Small intestine (tissue), 7 donors: ENCODE data around the gene GALNT17. TPM values are rescaled to one million over a fixed set of nuclear protein-coding genes. Genes with fewer than 3 reads are reported as not detected.

Experiments used
- DNase-seq, 2 donors: peaks; one replicate each; pipeline versions ENCODE4 v3.0.0 to v3.0.0-alpha.2; 2013
- FAIRE-seq: peaks from 2 replicates; lab custom pipeline; 2012; peaks lifted over from hg19 to GRCh38; lab: Jason Lieb, UNC
- H3K27ac ChIP-seq, 3 donors: one replicate each; pipeline ENCODE4 v1.5.1; 2013; ENCODE audit warnings: low read length in 2 of 3, mild to moderate bottlenecking in 2 of 3, control low read depth in 1 of 3, inconsistent platforms in 1 of 3, low read depth in 1 of 3, moderate library complexity in 1 of 3
- H3K27me3 ChIP-seq, 3 donors: one replicate each; pipeline ENCODE4 v1.6.1; 2013; ENCODE audit warnings: low read length in 3 of 3, inconsistent platforms in 1 of 3; ENCODE audit not compliant: control insufficient read depth in 3 of 3, insufficient read depth in 3 of 3
- H3K36me3 ChIP-seq, 3 donors: one replicate each; pipeline ENCODE4 v1.6.1; 2013; ENCODE audit warnings: low read length in 3 of 3, inconsistent platforms in 1 of 3, low read depth in 1 of 3, mild to moderate bottlenecking in 1 of 3, moderate library complexity in 1 of 3; ENCODE audit not compliant: control insufficient read depth in 3 of 3, insufficient read depth in 2 of 3
- H3K4me1 ChIP-seq, 3 donors: one replicate each; pipeline ENCODE4 v1.6.1; 2013; ENCODE audit warnings: low read length in 2 of 3, inconsistent platforms in 1 of 3, low read depth in 1 of 3, mild to moderate bottlenecking in 1 of 3, moderate library complexity in 1 of 3; ENCODE audit not compliant: control insufficient read depth in 3 of 3, insufficient read depth in 2 of 3
- H3K4me3 ChIP-seq, 3 donors: one replicate each; pipeline ENCODE4 v1.5.1; 2013; ENCODE audit warnings: low read length in 3 of 3, control low read depth in 1 of 3, inconsistent platforms in 1 of 3, low read depth in 1 of 3, mild to moderate bottlenecking in 1 of 3, moderate library complexity in 1 of 3
- H3K9me3 ChIP-seq, 2 donors: one replicate each; pipeline ENCODE4 v1.6.1; 2013; ENCODE audit warnings: low read depth in 1 of 2, low read length in 1 of 2; ENCODE audit not compliant: control insufficient read depth in 2 of 2, insufficient read depth in 1 of 2
- WGBS, 3 donors: extraction: QIAGEN DNeasy Blood & Tissue Kit; methylation state at CpG; one replicate each; pipeline ENCODE4 v1.1.7; 2013; 5-methylcytosine and 5-hydroxymethylcytosine counted together
- polyA plus RNA-seq, 4 donors: library from polyadenylated mRNA; stranded (reverse) in 3 of 4; unstranded in 1 of 4; fragments of 200-250 nt in 3 of 4; fragments of 120-200 nt in 1 of 4; gene quantifications; one replicate each; pipeline versions ENCODE4 v1.2.1 to v1.2.3, GENCODE V29; 2013
- donor health status: healthy with polysubstance abuse.
- donor health status: control.
- donor health status: control.
- donor health status: Bipolar disorder and iron deficiency.
- donor health status: healthy.

Gene GALNT17
- polyA plus RNA-seq, 4 donors, result 0.34 to 2.9 (median 0.54) TPM; not detected in 1

DNA sequence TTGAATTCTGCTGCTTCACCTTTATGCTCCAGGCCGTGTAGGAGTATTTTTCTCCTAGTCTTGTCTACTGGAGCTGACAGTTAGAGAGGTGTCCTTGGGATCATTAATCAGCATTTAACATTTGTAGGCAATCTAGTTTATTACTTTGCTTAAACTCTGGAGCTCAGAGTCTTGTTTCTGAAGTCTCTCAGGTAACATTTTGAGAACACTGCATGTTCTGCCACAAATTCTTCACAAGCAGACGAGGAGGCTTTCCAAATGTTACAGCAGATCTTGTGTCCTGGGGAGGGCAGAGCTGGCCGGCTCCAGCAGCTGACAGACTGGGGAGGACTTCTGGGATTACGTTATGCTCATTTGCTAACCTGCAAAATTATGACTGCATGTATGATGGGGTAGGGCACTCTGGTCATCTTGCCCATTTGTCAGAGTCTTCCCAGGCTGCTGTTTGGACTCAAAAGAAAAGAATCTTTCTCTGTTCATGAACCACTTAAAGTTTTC lies 50.5 kb downstream of the GALNT17 start:
- no peaks in the 10 kb centered on the region for H3K36me3 ChIP-seq
- no peaks in the 10 kb centered on the region for H3K27me3 ChIP-seq
- no peaks in the 10 kb centered on the region for H3K4me1 ChIP-seq
- H3K27ac ChIP-seq, result no peak overlapping the region
- no peak for FAIRE-seq
- 61 to 72% (median 66%) methylated on average over 4 of the region's 4 CpGs for WGBS, 3 donors
- peaks cover 2% of the 10 kb centered on the region in 2 donors for H3K9me3 ChIP-seq
- no peak overlapping the region for H3K4me3 ChIP-seq
- DNase-seq, result no peak

- H3K9me3 ChIP-seq, result peaks cover 2% of the 10 kb centered on the region in 2 donors
- no peaks in the 10 kb centered on the region for H3K36me3 ChIP-seq
- WGBS, 3 donors, result 82 to 91% (median 85%) methylated on average over 5 of the region's 5 CpGs
- H3K4me1 ChIP-seq, result no peaks in the 10 kb centered on the region
- DNase-seq, result no peak
- no peak for FAIRE-seq
- H3K27ac ChIP-seq, result no peak overlapping the region
- no peaks in the 10 kb centered on the region for H3K27me3 ChIP-seq
- no peak overlapping the region for H3K4me3 ChIP-seq
Measured at GRCh38 chr7:71184136-71184535, 52.2 kb downstream of the GALNT17 start.

- Histone ChIP-seq H3K9me3 (peaks cover 2 to 6% of the 10 kb centered on the region in 2 donors), H3K4me3 (no peak overlapping the region), H3K4me1 (no peaks in the 10 kb centered on the region), H3K36me3 (no peaks in the 10 kb centered on the region), H3K27me3 (no peaks in the 10 kb centered on the region), H3K27ac (no peak overlapping the region)
- DNase-seq (no peak), FAIRE-seq (no peak)
- WGBS, 3 donors, result 72 to 84% (median 72%) methylated on average over 1 of the region's 1 CpG
Measured at GRCh38 chr7:71184609-71185008, 52.7 kb downstream of the GALNT17 start.

- FAIRE-seq (no peak), DNase-seq (peak in 1 of 2 donors; percentile 2)
- Histone ChIP-seq H3K4me3 (no peak overlapping the region), H3K27ac (no peak overlapping the region), H3K4me1 (no peaks in the 10 kb centered on the region), H3K36me3 (no peaks in the 10 kb centered on the region), H3K9me3 (peaks cover 2 to 6% of the 10 kb centered on the region in 2 donors), H3K27me3 (no peaks in the 10 kb centered on the region)
- 68 to 78% (median 73%) methylated on average over 4 of the region's 4 CpGs for WGBS, 3 donors
Measured at GRCh38 chr7:71186535-71187057, 54.7 kb downstream of the GALNT17 start.

DNA sequence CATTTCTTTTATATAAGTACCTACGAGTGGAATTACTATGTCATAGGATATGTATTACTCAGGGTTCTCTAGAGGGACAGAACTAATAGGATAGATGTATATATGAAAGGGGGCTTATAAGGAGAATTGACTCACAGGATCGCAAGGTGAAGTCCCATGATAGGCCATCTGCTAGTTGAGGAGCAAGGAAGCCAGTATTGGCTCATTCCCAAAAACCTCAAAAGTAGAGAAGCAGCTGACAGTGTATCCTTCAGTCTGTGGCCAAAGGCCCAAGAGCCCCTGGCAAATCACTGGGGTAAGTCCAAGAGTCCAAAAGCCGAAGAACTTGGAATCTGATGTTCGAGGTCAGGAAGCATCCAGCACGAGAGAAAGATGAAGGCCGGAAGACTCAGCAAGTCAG lies 59.8 kb downstream of the GALNT17 start:
- H3K27me3 ChIP-seq, result no peaks in the 10 kb centered on the region
- no peak for FAIRE-seq
- H3K4me3 ChIP-seq, result no peak overlapping the region
- H3K27ac ChIP-seq, result no peak overlapping the region
- DNase-seq, result no peak
- 80 to 86% (median 85%) methylated on average over 6 of the region's 6 CpGs for WGBS, 3 donors
- H3K36me3 ChIP-seq, result no peaks in the 10 kb centered on the region
- no peaks in the 10 kb centered on the region for H3K4me1 ChIP-seq
- H3K9me3 ChIP-seq, result peaks cover 2 to 6% of the 10 kb centered on the region in 2 donors

DNA sequence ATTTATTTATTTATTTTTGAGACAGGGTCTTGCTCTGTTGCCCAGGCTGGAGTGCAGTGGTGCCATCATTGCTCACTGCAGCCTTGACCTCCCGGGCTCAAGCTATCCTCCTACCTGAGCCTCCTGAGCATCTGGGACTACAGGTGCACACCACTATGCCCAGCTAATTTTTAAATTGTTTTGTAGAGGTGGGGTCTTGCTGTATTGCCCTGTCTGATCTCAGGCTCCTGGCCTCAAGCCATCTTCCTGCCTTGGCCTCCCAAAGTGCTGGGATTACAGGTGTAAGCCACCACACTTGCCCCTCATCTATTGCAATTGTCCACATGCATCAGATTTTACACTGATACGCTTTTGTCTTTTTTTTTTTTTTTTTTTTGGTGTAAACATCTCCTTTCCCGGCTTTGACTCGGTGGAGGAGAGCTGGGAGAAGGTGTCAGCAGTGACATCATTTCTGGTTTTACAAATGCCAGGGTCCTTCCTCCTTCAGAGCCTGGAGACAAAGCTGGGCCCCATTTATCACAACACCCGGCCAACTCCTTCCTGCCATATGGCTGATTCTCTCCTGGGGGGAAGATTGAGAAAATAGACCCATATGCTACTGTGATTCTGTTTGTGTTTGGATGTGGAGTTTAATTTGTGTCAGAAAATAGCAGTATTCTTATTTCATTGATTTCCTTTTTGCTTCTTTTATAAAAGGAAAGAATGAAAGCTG lies 61.3 kb downstream of the GALNT17 start:
- 61 to 71% (median 70%) methylated on average over 5 of the region's 5 CpGs for WGBS, 3 donors
- DNase-seq, result no peak
- H3K4me3 ChIP-seq, result no peak overlapping the region

GRCh38 chr7:71198391-71198790 lies 66.4 kb downstream of the GALNT17 start:
- DNase-seq (no peak), FAIRE-seq (no peak)
- 74 to 87% (median 85%) methylated on average over 6 of the region's 6 CpGs for WGBS, 3 donors
- Histone ChIP-seq H3K4me3 (no peak overlapping the region), H3K27ac (no peak overlapping the region), H3K27me3 (no peaks in the 10 kb centered on the region), H3K36me3 (no peaks in the 10 kb centered on the region), H3K4me1 (no peaks in the 10 kb centered on the region), H3K9me3 (peaks cover 0 to 2% of the 10 kb centered on the region in 2 donors)

More for the DNA sequence above, 61.3 kb downstream of the GALNT17 start:
- Histone ChIP-seq H3K36me3 (no peaks in the 10 kb centered on the region), H3K9me3 (peaks cover 2 to 6% of the 10 kb centered on the region in 2 donors), H3K27me3 (no peaks in the 10 kb centered on the region), H3K4me1 (no peaks in the 10 kb centered on the region), H3K27ac (no peak overlapping the region)
- FAIRE-seq, result no peak

GRCh38 chr7:71198887-71199286 lies 66.9 kb downstream of the GALNT17 start:
- Histone ChIP-seq H3K36me3 (no peaks in the 10 kb centered on the region), H3K4me1 (no peaks in the 10 kb centered on the region), H3K9me3 (peaks cover 0 to 2% of the 10 kb centered on the region in 2 donors), H3K27ac (no peak overlapping the region), H3K4me3 (no peak overlapping the region), H3K27me3 (no peaks in the 10 kb centered on the region)
- DNase-seq, result no peak
- WGBS, 3 donors, result 60 to 79% (median 73%) methylated on average over 8 of the region's 8 CpGs
- FAIRE-seq, result no peak
